GM20431 (cell line): ENCODE measurements around the gene PARD3.

Experiments
- in situ Hi-C: fragments of 300-500 bp; cut with MseI, MboI; formaldehyde crosslinking; loops from one replicate; pipeline ENCODE4 v1.15.0; 2020; ENCODE audit warnings: low sequenced_read_pairs; ENCODE audit not compliant: unreplicated experiment

The PARD3 gene

DNA sequence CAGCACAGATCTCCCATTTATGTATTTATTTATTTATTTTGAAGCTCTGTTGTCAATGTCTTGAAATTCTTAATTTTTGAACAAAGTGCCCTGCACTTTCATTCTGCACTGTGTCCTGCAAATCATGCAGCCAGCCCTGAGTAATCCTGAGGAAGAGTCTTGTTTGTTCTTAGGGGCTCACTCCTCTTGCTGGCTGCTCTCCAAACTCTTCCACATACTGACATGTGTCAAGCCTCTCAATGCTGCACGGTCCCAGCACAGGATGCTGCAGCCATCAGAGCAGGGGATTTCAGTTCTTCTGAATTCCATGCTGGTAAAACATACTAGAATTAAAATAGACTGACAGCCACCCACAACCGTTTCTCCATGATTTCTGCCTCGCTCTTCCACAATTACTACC lies 207.2 kb downstream of the PARD3 start:
- in situ Hi-C loops, result no loop called here

DNA sequence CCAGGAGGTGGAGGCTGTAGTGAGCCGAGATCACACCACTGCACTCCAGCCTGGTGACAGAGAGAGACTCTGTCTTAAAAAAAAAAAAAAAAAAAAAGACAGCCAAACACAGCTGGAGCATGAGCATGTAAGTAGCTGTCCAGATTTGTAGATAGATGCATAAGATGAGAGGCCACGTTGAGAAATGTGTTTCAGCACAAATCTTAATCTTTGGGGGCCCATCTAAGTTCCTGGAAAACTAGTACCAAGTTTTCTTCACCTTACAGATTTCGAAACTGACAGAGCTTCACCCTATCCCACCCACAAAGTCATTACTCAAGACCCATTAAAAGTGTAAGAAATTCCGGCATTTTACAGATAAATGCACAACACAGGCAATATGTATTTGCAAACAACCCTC lies 208.2 kb downstream of the PARD3 start:
- in situ Hi-C loops, result no loop called here

DNA sequence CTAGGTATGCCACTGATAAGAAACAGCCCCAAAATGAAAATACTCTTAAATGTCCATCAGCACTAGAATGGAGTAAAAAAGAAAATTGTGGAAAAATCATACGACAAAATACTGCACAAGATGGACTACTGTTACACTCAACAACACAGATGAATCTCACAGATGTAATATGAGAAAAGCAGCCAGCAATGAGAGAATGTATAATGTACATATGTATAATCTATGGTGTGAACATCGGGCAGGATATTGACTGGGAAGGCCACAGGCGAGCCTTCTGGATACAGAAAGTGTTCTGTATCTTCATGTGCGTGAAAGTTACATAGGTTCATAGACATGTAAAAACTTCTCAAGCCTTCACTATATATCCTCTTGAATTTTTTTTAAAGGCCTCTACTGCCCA lies 212.6 kb downstream of the PARD3 start:
- in situ Hi-C loops, result no loop called here

DNA sequence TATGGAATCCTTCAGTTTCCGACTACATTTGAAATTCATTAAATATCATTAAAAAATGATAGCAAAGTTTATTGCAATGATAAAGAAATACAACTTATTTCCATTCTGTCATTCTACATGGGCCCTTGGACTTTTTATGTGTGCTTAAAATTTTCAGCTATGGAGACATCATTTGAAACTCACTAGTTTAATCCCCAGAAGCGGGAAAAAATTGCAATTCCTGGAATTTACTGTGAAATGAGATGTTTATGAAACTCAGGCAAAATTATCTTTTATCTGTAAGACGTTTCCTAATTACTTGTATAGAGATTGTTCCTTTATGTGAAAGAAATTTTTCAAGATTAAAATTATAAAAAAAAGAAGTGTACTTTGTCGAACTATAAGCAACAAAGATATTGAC lies 213.4 kb downstream of the PARD3 start:
- in situ Hi-C loops, result no loop called here

DNA sequence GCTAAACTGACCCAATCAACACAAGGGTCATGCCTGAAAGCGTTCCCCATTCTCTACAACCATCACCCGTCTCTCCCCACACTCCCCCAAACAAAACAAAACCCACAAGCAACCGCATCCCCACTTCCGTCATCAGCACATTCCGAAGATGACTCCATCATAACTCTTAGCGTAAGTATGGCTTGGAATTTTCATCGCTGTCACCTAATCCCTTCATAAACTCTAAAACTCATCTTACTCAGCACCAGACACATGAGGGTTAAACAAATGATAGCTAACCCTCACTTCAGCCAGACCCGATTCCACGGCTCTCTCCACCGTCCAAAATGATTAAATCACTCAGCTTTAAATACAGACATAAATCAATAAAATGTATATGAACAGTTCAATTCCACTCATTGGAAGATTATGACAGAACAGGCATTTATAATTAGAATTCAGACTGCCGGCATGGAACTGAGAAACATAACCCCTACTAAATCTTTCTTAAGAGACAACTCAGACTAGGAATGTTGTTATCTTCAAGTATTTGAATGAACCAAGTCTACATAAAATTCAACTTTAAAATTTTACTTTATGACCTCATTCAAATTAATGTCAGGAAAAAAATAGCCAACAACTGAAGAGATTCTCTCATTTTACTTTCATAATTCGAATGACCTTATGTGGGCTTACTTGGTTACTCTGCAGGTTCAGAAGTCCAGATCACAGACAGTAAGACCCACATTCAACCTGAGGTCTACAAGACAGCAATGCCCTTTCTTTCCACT lies 215.9 kb downstream of the PARD3 start:
- in situ Hi-C loops, result no loop called here

DNA sequence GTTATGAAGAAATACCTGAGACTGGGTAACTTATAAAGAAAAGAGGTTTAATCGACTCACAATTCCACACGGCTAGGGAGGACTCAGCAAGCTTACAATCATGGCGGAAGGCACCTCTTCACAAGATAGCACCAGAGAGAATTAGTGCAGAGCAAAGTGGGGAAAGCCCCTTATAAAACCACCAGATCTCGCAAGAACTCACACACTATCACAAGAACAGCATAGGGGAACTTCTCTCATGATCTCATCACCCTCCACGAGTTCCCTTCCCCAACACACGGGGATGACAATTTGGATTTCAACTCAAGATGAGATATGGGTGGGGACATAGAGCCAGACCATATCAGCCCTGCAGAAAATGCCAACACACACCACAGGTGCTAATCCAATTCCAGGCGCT lies 218.7 kb downstream of the PARD3 start:
- in situ Hi-C loops, result no loop called here

DNA sequence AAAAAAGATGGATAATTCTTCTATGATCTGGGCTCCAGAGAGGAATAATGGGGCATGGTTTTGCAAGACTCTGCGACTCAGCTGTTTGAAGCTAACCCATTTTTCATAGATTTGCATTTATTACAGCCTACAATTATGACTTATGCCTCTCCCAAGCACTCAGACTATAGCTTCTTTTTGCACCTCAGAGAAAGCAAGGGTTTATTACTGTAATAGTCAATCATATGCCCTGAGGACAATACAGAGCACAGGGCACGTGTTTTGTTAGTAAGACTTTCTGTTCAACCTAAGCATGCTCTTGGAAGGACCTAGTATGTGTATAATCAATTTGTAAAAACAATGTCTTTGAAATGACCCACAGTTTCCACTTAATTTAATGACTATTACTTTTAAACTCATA lies 221.2 kb downstream of the PARD3 start:
- in situ Hi-C loops, result no loop called here

DNA sequence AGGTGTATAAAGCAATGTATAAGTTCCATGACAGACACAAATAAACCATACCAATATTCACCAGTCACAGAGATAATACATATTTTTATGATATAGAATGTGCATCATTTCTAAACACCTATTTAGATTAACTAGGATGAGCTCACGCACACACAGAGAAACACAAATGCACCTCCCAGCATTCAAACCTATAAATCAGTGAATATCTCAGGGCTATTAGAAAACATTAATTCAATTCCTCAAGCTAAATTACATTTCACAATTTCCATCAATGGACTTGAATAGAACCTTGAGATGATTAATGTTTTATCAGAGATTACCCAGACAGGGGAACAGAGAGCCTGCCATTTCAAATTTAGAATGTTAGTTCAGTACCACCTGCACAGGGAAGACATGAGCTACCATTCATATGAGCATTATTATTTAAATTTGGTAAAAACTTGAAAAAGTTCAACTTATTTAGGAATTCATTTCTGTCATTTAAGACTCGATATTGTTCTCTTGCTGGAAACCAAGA lies 221.7 kb downstream of the PARD3 start:
- in situ Hi-C loops, result no loop called here

DNA sequence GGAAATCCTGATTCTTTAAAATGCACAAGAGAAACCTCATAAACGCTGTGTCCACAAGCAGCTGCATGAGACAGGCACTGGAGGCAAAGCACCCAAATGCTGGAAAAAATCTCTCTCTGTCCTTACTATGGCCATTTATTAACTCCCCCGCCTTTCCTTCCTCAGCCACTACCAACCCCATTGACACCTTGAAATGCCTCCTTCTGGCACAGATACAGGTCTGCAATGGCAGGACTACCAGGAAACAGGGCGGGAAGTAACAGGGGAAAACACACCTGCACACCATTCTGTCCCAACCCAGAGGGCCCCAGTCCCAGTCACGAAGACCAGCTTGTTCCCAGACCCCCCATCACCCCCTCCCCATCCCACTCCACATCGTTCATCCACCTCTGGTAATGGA lies 224.3 kb downstream of the PARD3 start:
- in situ Hi-C loops, result no loop called here

DNA sequence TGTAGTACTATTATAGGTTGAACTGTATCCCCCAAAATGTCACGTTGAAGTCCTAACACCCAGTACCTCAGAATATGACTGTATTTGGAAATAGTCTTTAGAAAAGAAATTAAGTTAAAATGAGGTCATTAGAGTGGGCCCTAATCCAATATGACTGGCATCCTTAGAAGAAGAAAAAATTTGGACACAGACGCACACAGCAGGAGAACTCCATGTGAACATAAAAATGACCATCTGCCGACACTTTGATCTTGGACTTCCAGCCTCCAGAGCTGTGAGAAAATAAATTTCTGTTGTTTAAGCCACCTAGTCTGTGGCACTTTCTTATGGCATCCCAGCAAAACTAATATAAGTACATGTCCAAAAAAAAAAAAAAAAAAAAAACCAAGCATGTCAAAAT lies 225.8 kb downstream of the PARD3 start:
- in situ Hi-C loops, result no loop called here

DNA sequence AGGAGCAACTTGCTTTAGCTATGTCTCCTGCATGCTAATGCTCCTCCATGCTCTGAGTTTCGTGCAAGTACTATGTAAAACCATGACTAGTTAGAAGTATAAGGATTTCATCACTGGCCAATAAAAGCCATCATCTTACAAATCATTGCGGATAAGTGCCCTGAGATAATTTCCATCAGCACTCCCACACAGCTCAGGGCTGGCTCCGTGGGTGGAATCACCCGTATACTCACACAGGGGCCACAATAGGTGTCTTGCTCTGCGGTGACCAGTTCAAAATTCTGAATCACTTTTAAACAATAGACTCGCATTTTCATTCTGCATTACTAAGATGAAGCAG lies 227.4 kb downstream of the PARD3 start:
- in situ Hi-C loops, result no loop called here

DNA sequence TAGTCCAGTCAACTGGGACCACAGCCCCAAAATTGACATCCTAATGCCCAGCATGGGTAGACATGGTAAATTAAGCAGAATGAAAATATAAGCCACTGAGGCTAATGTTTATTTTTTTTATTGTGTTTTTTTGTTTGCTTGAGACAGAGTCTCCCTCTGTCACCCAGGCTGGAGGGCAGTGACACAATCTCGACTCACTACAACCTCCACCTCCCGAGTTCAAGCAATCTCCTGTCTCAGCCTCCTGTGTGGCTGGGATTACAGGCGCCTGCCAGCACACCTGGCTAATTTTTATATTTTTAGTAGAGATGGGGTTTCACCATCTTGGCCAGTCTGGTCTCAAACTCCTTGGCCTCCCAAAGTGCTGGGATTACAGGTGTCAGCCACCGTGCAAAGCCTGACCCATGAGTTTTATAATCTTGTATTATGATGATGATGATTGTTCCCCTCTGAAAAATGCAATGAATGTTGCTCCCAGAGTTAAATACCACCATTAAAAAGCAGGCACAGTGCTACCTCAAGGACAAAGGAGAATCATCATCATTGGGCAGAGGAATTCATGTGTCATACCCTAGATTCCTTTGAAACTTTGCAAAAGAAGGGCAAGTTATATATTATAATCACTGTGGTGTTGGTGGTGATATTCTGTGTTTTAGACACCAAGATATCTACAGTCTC lies 228.0 kb downstream of the PARD3 start:
- in situ Hi-C loops, result no loop called here

DNA sequence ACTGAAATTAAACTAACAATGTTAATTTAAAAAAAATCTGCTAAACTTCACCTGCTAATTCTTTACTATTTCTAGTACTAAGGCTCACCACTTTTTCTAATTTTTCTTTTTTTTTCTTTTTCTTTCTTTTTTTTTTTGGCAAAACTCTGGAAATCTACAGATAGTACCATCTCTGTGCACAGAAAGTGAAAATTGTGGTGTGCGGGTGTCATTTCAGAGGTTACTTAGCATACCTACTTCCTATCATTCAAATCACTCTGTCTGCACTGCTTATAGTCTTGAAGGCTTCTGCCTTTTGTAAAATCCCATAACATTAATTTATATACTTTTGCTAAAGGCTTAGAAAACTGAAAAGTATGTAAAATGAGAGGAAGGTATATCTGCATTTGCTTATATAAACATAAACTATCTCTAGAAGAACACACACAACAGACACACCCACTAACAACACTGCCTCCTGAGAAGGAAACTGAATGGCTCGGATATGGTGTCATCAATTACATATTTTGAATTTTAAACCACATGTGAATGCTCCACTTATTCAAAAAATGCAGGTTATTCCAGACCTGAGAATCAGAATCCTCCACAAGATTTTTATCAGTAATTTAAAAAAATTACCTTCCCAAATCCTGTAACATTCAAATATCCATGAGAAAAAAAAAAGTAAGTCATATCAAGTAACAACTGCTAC lies 229.5 kb downstream of the PARD3 start:
- in situ Hi-C loops, result no loop called here

DNA sequence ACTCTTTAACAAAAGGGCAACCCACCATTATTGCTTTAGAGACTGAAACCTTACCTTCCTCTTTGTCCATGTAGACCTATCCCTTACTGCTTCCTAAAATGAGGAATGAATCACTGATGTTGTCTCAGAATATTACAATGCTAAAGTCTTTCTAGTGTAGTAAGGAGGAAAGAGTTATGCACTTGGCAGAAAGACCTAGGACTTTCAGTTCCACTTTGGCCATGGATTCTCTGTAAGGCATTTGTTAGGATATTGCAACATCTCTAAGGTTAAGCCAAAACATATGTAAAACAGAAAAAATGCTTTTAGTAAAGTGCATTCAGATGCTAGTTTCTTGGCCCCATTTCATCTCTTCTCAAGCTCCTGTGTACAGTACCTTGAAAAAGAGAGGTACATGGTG lies 230.9 kb downstream of the PARD3 start:
- in situ Hi-C loops, result no loop called here

DNA sequence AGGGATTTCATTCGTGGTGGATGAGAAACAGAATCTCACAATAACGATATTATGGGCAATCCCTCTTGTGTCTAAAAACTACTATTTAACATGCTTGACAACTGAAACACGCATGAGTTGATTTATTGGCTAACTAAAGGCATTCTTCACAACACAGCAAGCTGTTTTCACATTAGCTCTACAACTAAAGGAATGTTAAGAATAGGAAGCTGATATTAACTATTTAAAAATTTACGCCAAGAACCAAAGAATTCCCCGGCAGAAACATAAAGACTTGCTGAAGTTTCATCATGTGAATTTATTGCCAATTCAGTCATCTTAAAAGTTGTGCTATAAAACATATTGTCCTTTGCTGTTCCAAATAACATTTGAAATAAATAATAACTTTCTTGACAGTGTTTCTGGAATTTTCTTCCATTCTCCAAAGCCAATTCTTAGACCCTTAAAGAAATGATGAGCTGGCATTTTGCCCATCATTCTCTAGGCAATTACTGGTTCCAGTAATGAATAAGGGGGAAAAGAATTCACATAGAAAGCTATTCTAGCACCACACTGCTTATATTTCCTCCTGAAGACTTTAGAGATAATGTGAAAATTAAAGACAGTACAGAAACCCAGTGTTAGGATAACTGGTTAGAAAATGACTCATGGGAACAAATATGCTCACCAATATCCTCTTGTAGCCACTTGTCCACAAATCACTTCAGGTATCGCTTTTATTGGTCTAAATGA lies 233.1 kb downstream of the PARD3 start:
- in situ Hi-C loops, result no loop called here

DNA sequence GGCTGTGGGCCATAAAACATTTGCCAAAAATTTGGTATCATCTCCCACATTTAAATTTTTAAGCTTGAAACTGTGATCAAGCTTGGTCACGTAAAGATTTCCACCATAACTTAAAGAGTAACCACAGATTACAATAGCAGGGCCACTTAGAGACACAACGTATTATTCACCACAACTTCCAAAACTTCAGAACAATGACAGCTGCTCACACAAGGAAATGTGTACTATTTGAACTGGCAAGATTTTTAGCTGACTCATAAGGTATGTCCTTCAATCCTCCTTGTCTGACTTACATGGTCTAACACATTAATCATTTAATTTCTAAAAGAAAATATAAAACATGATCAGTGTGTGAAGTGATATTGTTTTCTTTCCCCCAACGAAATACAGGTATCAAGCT lies 234.5 kb downstream of the PARD3 start:
- in situ Hi-C loops, result no loop called here

DNA sequence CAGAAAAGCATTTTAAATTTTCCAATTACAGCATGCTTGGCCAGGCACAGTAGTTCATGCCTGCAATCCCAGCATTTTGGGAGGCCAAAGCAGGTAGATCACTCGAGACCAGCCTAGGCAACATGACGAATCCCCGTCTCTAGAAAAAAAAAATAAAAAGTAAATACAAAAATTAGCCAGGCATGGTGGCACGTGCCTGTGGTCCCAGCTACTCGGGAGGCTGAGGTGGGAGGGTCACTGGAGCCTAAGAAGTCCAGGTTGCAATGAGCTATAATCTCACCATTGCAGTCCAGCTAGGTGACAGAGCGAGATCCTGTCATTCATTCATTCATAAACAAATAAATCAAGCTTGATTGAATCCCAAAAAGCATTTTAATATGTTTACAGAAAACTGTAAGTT lies 234.9 kb downstream of the PARD3 start:
- in situ Hi-C loops, result no loop called here

DNA sequence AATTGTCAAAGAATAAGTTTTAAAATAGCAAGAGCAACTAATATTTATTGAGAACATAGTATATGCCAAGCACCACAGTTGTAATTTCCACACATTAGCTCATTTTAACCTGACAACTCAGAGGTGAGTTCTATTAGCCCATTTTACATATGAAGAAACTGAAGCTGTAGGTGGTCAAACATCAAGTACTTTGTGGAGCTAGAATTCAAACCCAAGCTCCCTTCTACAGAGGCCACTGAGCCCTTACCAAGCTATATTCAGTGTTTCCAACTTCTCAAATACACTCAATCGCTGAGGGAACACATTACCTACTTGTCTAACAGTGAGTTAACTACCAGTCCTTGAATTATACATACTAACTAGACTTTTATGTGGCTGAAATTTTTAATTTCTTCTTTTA lies 236.6 kb downstream of the PARD3 start:
- in situ Hi-C loops, result no loop called here

DNA sequence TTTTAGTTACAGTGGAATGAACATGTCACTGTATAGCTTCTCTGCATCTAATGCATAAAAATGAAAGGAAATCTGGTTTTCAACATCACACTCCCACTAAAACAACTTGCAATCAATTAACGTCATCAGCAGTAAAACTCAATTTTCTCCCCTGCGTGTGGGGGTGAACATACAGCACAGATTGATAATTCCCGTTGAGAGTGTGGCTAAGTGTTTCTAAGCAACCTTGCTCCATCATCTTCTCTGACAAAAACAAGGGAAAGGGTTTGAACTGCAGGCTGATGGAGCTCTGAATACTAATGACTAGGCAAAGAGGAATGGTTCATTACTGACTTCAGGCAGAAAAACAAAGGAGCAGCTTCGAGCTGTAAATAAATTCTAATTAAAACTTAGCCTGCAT lies 238.3 kb downstream of the PARD3 start:
- in situ Hi-C loops, result no loop called here

DNA sequence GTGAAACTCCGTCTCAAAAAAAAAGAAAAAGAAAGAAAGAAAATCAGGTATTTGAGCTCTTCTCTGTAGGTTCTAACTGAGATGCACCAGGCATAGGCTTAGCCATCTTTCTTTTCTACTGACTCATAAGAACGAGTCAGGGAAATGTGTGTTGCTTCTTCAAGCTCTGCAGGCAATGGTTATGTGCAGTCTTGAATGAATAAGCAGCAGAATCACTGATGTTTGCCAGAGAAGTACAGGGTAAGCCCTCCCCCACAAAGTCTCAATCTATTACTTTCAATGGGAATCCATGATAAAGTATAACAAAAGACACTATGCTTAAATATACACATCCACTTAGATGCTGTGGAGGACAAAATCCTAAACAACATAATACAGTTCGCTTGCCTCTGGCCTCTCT lies 239.2 kb downstream of the PARD3 start:
- in situ Hi-C loops, result no loop called here
